ENCODE measurements around the gene APOLD1. TPM values are rescaled to one million over a fixed set of nuclear protein-coding genes. Genes with fewer than 3 reads are reported as not detected.
A peak's percentile ranks its signal among the peaks of the same experiment; 100 is the strongest.
"Not testable (repeated sequence)": the region's sequence is repeated elsewhere in the genome, so short reads cannot be mapped to it uniquely, and the experiment has no call there.

APOLD1 gene
- total RNA-seq, 3 donors from 2014 or later = 26.7 to 236 (median 41.4) TPM

DNA sequence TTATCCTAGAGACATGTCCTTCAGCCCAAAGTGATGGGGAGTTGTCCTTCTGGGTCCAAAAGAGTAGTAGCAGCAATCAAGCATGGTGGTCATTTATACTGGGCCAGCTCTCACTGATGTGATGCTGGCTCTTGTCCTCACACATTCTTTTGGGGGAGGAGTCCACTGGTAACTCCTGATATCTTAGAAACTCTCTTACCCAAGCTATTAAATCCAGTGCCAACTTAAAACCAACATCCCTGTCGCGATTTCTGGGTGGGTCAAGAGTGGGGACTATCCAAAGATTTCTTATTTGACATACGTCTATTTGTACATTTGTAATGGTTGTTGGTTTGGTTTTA, 52.3 kb downstream of the APOLD1 start:
- Histone ChIP-seq H3K9me3 (no peaks in the 10 kb centered on the region), H3K27ac (peak overlapping the region in 1 of 2 donors; percentile 60), H3K4me3 (no peak overlapping the region), H3K27me3 (no peaks in the 10 kb centered on the region), H3K36me3 (no peaks in the 10 kb centered on the region), H3K4me1 (no peaks in the 10 kb centered on the region)
- no peak for DNase-seq (ENCODE audit: low spot score in 2 of 2)
- TF ChIP-seq POLR2AphosphoS5 (IDR thresholded peaks at IDR 0.05) = no peak
- no peak for TF ChIP-seq POLR2A (IDR thresholded peaks at IDR 0.05)
- TF ChIP-seq, protein P1, sequence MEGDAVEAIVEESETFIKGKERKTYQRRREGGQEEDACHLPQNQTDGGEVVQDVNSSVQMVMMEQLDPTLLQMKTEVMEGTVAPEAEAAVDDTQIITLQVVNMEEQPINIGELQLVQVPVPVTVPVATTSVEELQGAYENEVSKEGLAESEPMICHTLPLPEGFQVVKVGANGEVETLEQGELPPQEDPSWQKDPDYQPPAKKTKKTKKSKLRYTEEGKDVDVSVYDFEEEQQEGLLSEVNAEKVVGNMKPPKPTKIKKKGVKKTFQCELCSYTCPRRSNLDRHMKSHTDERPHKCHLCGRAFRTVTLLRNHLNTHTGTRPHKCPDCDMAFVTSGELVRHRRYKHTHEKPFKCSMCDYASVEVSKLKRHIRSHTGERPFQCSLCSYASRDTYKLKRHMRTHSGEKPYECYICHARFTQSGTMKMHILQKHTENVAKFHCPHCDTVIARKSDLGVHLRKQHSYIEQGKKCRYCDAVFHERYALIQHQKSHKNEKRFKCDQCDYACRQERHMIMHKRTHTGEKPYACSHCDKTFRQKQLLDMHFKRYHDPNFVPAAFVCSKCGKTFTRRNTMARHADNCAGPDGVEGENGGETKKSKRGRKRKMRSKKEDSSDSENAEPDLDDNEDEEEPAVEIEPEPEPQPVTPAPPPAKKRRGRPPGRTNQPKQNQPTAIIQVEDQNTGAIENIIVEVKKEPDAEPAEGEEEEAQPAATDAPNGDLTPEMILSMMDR (IDR thresholded peaks at IDR 0.05) = no peak
- intact Hi-C loops (cut with DNase I; ENCODE audit: low total_unique reads) = no loop called here

DNA sequence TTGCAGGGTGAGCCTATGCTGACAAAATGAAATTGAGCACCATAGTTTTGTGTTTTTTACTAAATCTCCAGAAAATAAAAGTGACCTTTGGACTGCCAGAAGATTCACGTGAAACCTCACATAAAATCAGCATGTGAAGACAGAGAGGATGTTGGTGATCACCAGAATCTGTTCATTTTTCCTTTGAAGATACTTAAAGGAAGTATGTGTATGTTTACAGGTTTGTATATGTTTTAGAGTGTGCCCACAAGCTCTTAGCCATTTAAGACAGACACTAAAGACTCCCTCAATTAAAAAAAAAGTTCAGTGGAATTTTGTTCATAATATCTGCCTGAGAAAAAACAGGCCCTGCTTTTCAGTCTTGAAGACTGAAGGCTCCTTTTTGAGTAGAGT, 53.5 kb downstream of the APOLD1 start:
- no peaks in the 10 kb centered on the region for H3K4me1 ChIP-seq
- no peak for TF ChIP-seq POLR2AphosphoS5 (IDR thresholded peaks at IDR 0.05)
- TF ChIP-seq, protein P1 (IDR thresholded peaks at IDR 0.05) = no peak
- no peak for TF ChIP-seq POLR2A (IDR thresholded peaks at IDR 0.05)
- intact Hi-C loops (cut with DNase I; ENCODE audit: low total_unique reads) = no loop called here
- no peak for DNase-seq (ENCODE audit: low spot score in 2 of 2)
- no peak overlapping the region for H3K27ac ChIP-seq
- H3K4me3 ChIP-seq = no peak overlapping the region
- H3K36me3 ChIP-seq = no peaks in the 10 kb centered on the region
- no peaks in the 10 kb centered on the region for H3K27me3 ChIP-seq
- no peaks in the 10 kb centered on the region for H3K9me3 ChIP-seq

DNA sequence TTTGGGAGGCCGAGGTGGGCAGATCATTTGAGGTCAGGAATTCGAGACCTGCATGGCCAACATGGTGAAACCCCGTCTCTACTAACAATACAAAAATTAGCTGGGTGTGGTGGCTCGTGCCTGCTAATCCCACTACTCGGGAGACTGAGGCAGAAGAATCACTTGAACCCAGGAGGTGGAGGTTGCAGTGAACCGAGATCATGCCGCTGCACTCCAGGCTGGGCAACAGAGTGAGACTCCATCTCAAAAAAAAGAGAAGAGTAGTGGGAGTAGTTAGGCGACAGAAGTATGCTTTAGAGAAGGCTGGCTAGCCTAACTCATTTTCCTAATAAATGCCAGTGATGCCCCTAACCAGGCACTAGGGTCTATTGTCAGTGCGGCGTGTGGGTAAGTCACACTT, 54.0 kb downstream of the APOLD1 start:
- DNase-seq (ENCODE audit: low spot score in 2 of 2); H3K27me3 ChIP-seq; H3K4me3 ChIP-seq; H3K9me3 ChIP-seq; H3K36me3 ChIP-seq; H3K4me1 ChIP-seq; intact Hi-C loops (cut with DNase I; ENCODE audit: low total_unique reads): not testable (repeated sequence)
- H3K27ac ChIP-seq = peak overlapping the region; percentile 21 to 48

DNA sequence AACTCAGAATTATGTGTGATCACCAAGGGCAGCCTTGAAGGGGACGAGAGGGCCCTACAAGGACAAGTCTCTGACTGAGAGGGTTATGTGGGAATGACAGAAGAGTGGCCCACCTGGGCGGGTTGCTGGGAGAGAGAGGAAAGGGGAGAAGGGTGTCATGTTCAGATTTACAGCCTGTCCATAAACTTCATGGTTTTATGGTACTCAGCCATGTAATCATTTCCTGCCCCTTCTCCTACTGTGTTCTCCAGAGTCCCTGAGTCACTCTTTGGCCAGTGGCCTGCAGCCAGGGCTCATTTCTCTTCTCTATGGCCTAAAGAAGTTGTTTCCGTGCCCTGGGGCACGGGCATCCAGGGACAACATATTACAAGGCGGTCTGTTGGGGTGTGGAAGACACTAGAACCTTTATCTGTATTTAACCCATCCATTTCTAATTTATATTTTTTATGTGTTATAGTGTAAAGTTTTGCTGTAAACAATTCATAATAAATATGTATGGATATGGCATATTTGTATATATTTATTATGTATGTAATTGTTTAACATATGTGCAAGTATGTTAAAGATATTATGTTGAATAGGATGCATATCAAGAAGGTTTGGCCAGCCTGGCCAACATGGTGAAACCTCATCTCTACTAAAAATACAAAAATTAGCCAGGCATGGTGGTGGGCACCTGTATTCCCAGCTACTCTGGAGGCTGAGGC, 54.6 kb downstream of the APOLD1 start:
- intact Hi-C loops (cut with DNase I; ENCODE audit: low total_unique reads) = no loop called here
- DNase-seq (ENCODE audit: low spot score in 2 of 2) = peak in 1 of 2 donors; percentile 36
- H3K27ac ChIP-seq = peak overlapping the region; percentile 21 to 48
- no peaks in the 10 kb centered on the region for H3K9me3 ChIP-seq
- no peaks in the 10 kb centered on the region for H3K27me3 ChIP-seq
- TF ChIP-seq, protein P1 (IDR thresholded peaks at IDR 0.05) = no peak
- TF ChIP-seq POLR2A (IDR thresholded peaks at IDR 0.05) (no peak), POLR2AphosphoS5 (IDR thresholded peaks at IDR 0.05) (no peak)
- H3K4me1 ChIP-seq = no peaks in the 10 kb centered on the region
- no peaks in the 10 kb centered on the region for H3K36me3 ChIP-seq
- no peak overlapping the region for H3K4me3 ChIP-seq

DNA sequence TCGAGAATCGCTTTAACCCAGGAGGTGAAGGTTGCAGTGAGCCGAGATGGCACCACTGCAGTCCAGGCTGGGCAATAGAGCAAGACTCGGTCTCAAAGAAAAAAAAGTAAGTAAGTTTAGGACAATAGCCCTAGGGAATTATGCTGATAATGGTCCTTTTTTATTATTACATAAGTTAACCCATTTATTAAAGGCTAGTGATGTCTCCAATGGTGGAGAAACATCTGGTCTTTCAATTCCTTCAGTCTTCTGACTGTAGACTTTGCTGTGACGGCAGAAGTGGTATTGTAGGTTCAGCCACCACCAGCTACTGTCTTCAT, 55.1 kb downstream of the APOLD1 start:
- intact Hi-C loops (cut with DNase I; ENCODE audit: low total_unique reads) = no loop called here

More for the DNA sequence above, 55.1 kb downstream of the APOLD1 start:
- Histone ChIP-seq H3K36me3 (no peaks in the 10 kb centered on the region), H3K9me3 (no peaks in the 10 kb centered on the region), H3K27ac (no peak overlapping the region), H3K4me1 (no peaks in the 10 kb centered on the region), H3K4me3 (no peak overlapping the region), H3K27me3 (no peaks in the 10 kb centered on the region)
- TF ChIP-seq, protein P1 (IDR thresholded peaks at IDR 0.05) = no peak
- TF ChIP-seq POLR2A (IDR thresholded peaks at IDR 0.05) = no peak
- TF ChIP-seq POLR2AphosphoS5 (IDR thresholded peaks at IDR 0.05) = no peak
- DNase-seq (ENCODE audit: low spot score in 2 of 2) = no peak

Other genes starting within 250 kb of the APOLD1 start
- gene DUSP16, start 222.8 kb upstream of the APOLD1 start, total RNA-seq = 10 to 100 TPM; 10.9 to 63.3 (median 61.0) TPM
- gene CREBL2, start 173.8 kb upstream of the APOLD1 start, total RNA-seq = 10 to 100 TPM; 55.7 to 87.4 (median 84.2) TPM
- gene GPR19, start 89.5 kb upstream of the APOLD1 start, total RNA-seq = under 1 TPM in 2 of 3 donors, not detected in 1; 0.33 to 0.59 TPM
- gene CDKN1B, start 68.3 kb upstream of the APOLD1 start, total RNA-seq = 100 to 1,000 TPM in 1 of 3 donors, 10 to 100 TPM in 2; 45.0 to 113 (median 100.0) TPM
- 10 to 100 TPM; 44.8 to 81.1 (median 60.0) TPM for gene DDX47, start 27.7 kb downstream of the APOLD1 start, total RNA-seq
- 10 to 100 TPM; 10.9 to 40.1 (median 21.6) TPM for gene GPRC5A, start 105.9 kb downstream of the APOLD1 start, total RNA-seq
- not detected for gene GPRC5D, start 166.5 kb downstream of the APOLD1 start, total RNA-seq
- 10 to 100 TPM; 36.4 to 64.5 (median 39.7) TPM for gene HEBP1, start 214.6 kb downstream of the APOLD1 start, total RNA-seq